HG03196 (cell line): ENCODE results near the gene PES1.
"Not testable (repeated sequence)": the region's sequence is repeated elsewhere in the genome, so short reads cannot be mapped to it uniquely, and the experiment has no call there.

Source experiments
- ATAC-seq: cut with Tn5 transposase; IDR thresholded peaks from one replicate; pipeline ENCODE4 v1.9.1; 2021; ENCODE audit not compliant: unreplicated experiment

The PES1 gene

DNA sequence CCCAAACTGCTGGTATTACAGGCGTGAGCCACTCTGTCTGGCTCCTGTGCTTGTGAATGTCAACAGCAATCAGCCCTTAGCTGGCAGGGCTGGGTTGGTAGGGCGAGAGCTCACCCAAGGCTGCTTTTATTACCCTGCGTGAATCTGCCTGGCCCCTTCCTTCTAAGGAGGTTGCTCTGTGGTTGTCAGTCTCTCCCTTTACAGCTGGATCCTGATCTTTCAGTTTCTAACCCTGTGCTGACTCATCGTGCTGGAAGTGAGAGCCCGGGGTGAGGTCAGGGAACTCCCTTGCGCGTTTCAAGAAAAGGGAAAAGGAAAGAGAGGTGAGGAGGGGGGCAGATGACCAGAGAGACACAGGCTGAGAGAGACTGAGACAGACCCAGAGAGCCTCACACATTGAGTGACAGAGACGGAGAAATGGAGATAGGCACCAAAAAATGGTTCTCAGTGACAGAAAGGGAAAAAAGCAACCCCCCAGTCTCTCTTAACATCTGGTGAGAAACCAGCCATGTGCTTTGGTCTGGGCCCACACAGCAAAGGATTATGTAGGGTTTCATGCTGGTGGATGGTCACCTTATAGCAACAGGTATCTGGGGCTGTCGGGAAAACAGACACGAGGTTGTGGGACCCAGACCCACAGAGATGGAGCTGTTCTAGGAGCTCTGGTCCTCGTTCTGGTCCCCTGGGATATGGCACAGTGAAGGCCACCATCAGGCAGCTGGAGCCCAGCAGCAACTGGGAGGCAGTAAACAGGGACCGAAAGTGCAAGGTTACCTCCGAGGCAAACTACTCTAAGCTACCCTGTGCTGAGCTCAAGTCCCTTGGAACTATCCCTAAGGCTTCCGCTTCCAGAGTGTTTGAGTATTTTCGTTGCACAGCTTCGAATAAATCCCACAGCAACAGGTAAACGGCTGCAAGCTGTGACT, 17.8 kb upstream of the PES1 start:
- ATAC-seq = no peak

DNA sequence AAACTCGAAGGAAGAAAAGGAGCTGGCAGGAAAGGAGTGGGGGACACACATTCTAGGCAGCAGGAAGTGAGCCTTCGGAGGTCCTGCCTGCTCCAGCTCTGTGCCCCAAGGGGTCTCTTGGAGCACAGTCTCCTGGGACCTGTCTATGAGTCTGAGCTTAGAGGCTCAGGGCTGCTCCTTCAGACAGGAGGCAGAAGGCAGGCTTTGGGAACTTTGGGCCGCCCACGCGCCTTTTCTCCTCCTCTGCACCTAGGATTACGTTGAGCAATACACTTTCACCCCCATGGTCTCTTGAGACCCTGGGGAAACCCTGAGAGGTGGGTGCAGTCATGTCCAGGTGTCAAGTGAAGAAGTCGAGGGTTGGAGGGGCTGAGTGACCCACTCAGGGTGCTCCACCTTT, 16.2 kb upstream of the PES1 start:
- no peak for ATAC-seq

DNA sequence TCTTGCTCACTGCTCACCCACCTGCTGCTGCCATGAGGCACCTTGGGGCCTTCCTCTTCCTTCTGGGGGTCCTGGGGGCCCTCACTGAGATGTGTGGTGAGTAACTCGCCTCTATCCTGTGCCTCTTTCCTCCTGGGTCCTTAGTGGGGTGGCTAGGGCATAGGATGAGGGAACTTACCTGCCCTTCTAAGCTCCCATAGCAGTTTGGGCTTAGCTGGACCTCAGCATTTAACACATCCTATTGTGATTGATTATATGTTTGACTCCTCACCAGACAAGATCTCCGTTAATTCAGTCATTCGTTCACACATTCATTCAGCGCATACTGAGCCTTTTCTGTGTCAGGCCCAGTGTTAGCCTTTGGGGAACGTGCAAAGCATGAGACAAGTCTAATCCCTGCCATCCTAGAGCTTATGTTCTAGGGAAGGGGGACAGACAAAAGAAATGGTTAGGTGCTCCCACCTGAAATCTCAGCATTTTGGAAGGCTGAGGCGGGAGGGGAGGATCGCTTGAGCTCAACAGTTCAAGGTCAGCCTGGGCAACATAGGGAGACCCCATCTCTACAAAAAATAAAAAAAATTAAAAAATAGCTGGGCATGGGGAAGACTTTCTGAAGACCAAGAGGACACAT, 15.7 kb upstream of the PES1 start:
- ATAC-seq = no peak

DNA sequence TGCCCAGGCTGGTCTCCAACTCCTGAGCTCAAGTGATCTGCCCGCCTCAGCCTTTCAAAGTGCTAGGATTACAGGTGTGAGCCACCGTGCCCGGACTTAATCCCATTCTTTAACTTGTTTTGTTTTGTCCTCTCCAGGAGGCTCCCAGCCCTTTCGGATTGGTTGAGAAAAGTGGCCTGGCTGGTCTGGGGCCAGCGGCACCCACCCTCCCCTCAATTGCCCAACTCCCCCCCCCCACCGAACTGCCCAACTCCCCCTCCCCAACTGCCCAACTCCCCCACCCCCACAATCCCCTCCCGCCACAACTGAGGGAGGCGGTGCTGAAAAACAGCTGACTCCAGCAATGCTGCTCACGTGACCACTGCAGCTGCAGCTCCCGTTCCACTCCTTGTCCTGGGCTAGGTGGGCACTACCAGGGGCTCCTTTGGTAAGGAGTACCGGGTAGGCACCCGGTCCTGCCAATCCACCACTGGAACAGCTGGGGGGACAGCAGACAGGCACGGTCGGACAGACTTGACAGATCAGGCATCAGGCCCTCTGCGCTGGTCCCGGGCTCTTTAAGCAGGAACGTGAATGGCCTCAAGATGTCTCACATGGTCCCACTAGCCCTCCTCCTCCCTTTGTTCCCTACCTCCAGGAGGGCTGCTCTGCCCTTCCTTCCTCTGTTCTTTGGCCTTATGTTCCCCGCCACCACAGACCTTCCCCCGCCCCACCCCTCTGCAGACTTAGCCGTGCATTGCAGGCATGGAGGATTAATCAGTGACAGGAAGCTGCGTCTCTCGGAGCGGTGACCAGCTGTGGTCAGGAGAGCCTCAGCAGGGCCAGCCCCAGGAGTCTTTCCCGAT, 15.0 kb upstream of the PES1 start, which contains the start of gene TCN2:
Gene TCN2, plus strand, starts transcription at position 720 of the 845 bp plus-strand sequence. CDS start 158 bp downstream, outside the sequence.
- ATAC-seq = peak; percentile 63

DNA sequence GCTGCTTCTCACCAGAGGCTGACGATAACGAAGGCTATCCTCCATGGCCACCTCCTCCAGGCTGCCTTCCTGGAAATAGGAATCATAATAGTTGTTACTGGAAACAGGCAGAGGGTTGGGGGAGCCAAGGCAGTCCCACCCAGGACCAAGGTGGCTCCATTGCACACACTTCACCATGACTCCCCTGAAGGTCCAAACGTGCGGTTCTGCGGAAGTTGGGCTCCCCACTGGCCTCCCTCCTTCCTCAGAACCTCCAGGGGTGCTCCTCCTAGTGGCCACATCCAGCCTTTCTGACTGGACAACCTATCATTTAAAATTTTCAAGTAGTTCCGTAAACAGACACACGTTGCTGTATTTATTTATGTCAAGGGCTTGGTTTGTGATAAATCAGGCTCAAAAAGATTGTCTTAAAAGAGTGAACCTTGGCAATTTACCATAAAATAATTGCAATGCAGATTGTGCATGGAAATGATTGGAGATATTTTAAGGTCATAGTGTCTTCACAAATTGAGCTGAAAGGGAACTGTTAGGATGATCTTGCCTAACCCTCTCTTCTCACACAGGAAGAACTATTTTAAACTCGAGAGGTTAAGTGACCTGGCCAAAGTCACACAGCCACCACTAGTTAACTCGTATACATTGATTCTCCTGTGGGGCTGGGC, 13.9 kb upstream of the PES1 start:
- ATAC-seq = no peak

DNA sequence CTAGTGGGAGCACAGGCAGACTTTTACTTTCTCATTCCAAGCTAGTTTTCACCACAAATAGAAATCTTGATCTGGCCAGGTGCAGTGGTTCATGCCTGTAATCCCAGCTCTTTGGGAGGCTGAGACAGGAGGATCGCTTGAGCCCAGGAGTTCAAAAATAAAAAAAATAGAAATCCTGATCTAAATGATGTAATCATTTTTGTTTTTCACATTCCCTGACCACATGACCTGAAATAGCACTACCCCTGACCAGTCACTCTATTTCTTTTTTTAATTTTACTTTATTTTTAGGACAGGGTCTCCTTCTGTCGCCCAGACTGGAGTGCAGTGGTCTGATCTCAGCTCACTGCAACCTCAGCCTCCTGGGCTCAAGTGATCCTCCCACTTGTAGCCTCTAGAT, 13.0 kb upstream of the PES1 start:
- ATAC-seq = no peak

DNA sequence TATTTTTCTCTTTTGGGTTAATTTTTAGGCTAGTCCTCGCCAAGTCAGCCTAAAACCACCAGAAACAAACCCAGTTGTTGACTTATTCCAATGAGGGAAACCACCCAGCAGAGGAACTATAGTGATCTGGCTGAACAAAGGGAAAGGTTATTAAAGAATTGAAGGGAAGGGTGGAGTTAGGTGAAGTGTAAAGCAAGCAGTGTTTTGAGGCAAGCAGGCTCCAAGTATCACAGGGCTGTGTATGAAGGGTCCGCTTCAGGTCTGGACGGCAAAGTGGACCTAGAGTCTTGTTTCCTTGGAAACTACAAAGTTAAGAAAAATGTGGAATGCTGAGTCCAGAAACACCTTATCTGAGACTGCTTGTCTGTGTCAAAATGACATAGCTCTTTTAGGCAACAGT, 12.1 kb upstream of the PES1 start:
- ATAC-seq = no peak

DNA sequence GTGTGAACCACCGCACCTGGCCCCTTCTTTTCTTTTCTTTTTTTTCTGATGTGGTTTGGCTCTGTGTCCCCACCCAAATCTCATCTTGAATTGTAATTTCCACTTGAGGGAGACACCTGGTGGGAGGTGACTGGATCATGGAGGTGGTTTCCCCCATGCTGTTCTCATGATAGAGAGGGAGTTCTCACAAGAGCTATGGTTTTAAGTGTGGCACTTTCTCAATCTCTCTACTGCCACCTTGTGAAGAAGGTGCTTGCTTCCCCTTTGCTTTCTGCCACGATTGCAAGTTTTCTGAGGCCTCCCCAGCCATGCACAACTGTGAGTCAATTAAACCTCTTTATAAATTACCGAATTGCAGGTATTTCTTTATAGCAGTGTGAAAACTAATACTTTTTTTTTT, 10.3 kb upstream of the PES1 start:
- no peak for ATAC-seq

DNA sequence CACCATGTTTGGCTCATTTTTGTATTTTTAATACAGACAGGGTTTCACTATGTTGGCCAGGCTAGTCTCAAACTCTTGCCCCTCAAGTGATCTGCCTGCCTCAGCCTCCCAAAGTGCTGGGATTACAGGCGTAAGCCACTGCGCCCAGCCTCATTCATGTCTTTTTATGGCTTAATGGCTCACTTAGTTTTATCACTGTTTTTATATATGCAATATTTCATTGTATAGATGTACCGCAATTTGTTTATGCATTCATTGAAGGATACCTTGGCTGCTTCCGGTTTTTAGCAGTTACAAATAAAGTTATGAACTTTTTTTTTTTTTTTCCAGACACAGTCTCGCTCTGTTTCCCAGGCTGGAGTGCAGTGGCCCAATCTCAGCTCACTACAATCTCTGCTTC, 9.8 kb upstream of the PES1 start:
- ATAC-seq = no peak

DNA sequence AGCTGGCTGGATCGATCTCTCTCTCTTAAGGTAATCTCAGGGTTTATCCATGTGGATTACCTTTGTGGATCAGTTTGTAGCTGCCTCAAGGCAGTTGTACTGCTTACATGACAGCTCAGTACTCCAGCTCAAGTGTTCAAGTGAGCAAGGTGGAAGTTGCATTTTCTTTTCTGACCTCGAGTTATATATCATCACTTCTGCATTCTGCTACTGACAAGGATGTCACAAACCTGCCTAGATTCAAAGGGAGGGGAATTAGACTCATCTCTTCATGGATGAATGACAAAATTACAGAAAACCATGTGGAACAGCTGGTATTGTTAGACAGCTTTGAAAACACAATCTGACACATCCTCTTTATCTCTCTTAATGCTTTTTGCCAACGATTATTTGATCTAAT, 9.2 kb upstream of the PES1 start:
- no peak for ATAC-seq

DNA sequence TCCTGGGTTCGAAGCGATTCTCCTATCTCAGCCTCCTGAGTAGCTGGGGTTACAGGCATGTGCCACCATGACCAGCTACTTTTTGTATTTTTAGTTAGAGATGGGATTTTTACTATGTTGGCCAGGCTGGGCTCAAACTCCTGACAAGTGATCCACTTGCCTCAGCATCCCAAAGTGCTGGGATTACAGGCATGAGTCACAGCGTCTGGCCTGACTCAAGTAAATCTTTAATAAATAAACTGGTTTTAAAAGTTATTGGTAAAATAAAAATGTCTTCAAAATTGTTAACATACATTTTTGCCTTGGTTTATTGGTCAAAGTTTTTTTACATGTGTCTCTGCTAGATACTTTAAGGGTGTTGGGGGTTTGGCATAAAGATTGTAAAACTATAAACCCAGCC, 7.3 kb upstream of the PES1 start:
- ATAC-seq = no peak

DNA sequence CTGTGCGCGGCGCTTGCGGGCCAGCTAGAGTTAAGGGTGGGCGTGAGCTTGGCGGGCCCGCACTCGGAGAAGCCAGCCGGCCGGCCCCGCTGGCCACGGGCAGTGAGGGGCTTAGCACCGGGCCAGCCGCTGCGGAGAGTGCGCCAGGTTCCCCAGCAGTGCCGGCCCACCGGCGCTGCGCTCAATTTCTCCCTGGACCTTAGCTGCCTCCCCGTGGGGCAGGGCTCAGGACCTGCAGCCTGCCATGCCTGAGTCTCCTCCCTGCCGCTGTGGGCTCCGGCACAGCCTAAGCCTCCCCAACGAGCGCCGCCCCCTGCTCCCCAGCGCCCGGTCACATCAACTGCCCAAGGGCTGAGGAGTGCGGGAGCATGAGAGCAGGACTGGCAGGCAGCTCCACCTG, 5.2 kb upstream of the PES1 start:
- ATAC-seq = no peak

DNA sequence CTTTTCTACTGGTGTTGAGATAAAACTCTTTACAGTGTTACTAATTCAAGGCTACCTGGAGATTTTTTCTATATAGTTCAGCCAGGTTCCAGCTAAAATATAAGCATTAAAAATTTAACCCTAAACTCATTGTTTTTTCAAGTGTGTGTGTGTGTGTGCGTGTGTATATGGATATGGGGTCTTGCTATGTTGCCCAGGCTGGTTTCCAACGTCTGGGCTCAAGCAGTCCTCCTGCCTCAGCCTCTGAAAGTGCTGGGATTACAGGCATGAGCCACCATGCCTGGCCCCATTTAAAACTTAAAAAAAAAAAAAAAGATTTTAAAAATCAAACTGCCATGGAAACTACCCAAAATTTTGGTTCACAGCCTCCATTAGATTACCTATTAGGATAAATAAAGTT, 4.5 kb upstream of the PES1 start:
- ATAC-seq = no peak

DNA sequence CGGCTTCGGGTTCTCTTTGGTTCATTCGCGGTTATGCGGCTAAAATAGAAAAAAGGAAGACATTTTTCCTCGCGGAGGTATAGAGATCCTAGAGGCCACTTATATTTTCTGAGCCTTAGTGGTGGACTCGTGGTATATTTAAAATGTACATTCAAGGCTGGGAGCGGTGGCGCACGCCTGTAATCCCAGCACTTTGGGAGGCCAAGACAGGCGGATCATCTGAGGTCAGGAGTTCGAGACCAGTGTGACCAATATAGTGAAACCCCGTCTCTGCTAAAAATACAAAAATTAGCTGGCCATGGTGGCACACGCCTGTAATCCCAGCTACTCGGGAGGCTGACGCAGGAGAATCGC, 627 bp upstream of the PES1 start:
- ATAC-seq = not testable (repeated sequence)

DNA sequence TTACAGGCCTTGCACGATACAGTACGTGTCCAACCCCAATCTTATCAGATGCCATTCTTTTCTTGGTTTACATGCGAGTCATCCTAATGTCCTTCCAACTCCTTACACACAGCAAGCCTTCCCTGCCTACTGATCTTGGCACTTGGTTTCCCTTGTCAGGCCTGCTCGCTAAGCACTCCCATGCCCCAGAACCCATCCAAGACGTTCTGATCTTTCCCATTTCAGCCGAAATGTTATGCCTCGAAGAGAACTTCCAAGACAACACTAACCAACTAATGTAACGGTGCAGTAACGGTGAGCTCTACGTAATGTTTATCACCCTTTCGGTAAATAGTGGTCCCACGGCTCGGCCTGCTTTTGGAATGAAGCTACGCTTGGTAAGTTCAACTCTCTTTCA, 521 bp downstream of the PES1 start:
- ATAC-seq = no peak

DNA sequence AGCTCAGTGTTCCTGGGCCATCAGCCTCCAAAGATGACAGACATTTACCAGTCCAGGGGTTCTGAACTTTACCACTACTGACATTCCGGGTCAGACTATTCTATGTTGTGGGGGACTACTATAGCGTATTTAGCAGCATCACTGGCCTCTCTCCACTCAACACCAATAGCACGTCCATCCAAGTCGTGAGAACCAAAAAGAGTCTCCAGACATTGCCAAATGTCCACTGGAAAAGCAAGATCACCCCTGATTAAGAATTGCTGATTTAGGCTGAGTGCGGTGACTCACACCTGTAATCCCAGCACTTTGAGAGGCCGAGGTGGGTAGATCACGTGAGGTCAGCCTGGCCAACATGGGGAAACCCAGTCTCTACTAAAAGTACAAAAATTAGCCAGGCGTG, 5.3 kb downstream of the PES1 start:
- ATAC-seq = no peak

DNA sequence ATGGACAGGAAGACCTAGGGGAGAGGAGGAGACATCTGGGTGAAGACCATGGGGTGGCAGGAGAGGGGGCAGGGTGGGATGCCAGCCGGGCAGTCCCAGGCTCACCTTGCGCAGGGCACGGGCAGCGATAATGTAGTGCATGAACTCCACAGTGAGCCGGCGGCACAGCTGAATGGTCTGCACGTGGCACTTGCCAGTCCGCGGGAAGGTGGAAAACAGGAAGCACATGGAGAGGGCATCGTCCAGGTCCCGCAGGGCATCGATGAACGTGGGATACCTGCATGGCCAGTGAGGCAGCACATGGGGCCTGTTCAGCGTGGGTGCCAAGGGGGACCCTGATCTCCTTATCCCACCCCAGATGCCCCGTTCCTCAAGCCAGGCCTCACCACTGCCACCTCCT, 7.3 kb downstream of the PES1 start:
- ATAC-seq = no peak

DNA sequence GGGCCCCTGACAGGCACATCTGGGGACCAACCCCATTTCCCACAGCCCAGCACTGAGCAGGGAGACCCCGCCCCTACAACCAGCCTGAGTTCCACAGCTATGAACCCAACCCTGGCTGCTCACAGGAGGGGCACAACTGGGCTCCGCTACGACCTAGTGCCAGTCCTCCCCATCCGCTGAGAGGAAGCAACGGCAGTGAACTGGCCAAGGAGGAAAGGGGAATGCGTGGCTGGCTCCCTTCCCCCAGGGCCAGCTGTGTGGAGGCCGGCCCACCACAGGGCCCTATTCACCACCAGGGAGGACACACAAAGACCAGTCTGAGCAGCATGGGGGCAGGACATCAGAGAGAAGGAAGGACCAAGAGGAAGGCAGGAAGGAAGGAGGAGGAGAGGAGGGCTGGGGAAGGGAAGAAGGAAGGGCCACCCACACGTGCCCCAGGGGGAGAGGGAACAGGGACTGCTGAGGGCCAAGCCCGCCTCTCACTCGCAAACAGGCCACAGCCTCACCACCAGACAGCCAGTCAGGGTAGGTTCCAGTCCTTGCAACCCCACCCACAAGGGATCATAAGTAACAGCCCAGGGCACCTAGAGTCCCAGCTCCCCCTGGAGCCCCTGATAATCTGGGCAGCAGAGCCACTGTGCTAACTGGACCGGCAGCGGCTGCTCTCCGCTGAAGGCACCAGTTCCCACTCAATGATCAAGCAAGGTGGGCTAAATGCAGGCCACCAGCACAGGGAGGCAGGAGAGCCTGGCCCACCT, 8.7 kb downstream of the PES1 start:
- ATAC-seq = no peak

DNA sequence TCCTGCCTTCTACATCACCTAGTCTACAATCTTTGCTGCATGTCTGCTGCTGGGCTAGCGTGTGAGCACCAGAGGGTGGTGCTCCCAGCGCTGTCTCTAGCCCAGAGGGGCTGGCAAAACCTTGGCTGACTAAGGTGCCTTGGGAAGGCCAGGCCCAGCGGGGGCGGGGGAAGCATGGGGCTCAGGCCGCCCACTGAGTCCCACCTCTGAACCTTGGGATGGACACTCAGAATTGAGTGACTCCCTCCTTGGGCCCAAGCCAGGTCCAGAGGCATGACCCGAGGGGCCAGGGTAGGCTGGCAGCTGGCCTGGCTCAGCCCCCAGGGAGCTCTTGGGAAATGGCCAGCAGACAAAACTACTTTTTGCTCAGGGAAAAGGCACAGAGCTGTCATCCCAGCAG, 9.7 kb downstream of the PES1 start:
- ATAC-seq = no peak

DNA sequence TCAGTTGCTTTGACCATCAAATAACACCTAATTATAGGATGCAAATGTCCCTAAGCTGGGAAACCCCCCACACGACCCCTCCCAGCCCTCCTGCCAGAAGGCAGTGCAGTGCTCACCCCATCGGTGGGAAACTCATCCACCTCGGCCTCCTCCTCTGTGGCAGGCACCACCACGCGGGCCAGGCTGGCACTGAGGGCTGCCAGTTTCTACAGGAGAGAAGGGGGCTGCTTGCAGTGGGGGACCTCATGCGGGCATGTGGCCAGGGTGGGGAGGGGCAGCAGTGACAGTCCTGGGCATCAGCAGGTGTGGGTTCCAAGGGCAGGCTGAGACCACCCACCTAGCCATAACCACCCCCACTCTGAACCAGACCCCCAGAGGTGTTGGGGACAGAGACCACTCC, 10.8 kb downstream of the PES1 start:
- no peak for ATAC-seq
